Large intestine (tissue), 3 donors: Measurements from ENCODE around the gene GOSR1. TPM values are rescaled to one million over a fixed set of nuclear protein-coding genes. Genes with fewer than 3 reads are reported as not detected.
"Not testable (repeated sequence)": the region's sequence is repeated elsewhere in the genome, so short reads cannot be mapped to it uniquely, and the experiment has no call there.

Experiments used
- DNase-seq, 2 donors: peaks; one replicate each; pipeline versions ENCODE4 v3.0.0 to v3.0.0-alpha.2; 2013
- H3K27ac ChIP-seq: one replicate; pipeline ENCODE4 v1.5.1; 2013; ENCODE audit warnings: low read length
- H3K27me3 ChIP-seq: 2 replicates; pipeline ENCODE4 v1.6.1; 2013; ENCODE audit warnings: low read length; ENCODE audit not compliant: control insufficient read depth, insufficient read depth
- H3K36me3 ChIP-seq: 2 replicates; pipeline ENCODE4 v1.6.1; 2013; ENCODE audit warnings: low read length; ENCODE audit not compliant: control insufficient read depth, insufficient read depth
- H3K4me1 ChIP-seq: one replicate; pipeline ENCODE4 v1.6.1; 2013; ENCODE audit warnings: low read length; ENCODE audit not compliant: control insufficient read depth, insufficient read depth
- H3K4me3 ChIP-seq: one replicate; pipeline ENCODE4 v1.5.1; 2013; ENCODE audit warnings: low read length
- H3K9me3 ChIP-seq: one replicate; pipeline ENCODE4 v1.6.1; 2013; ENCODE audit warnings: mild to moderate bottlenecking, low read depth, low read length, moderate library complexity; ENCODE audit not compliant: control insufficient read depth
- WGBS: methylation state at CpG from one replicate; pipeline ENCODE4 v1.1.5; 2013; ENCODE audit warnings: low lambda C conversion rate; ENCODE audit not compliant: insufficient coverage; 5-methylcytosine and 5-hydroxymethylcytosine counted together
- polyA plus RNA-seq: library from polyadenylated mRNA; unstranded; fragments of 120-200 nt; gene quantifications from one replicate; pipeline ENCODE4 v1.2.1, GENCODE V29; 2013

Gene GOSR1
- polyA plus RNA-seq, 1 donor = 44.1 TPM

GRCh38 chr17:30575648-30576325 lies 98.6 kb downstream of the GOSR1 start:
- not testable (repeated sequence) for DNase-seq, H3K27me3 ChIP-seq, H3K9me3 ChIP-seq, H3K4me3 ChIP-seq, H3K36me3 ChIP-seq, H3K4me1 ChIP-seq, H3K27ac ChIP-seq
- no CpG with 5 or more reads among the region's 17 CpGs for WGBS

GRCh38 chr17:30576326-30576861 lies 99.2 kb downstream of the GOSR1 start:
- no peak for DNase-seq
- no peaks in the 10 kb centered on the region for H3K27me3 ChIP-seq
- no peaks in the 10 kb centered on the region for H3K4me1 ChIP-seq
- H3K36me3 ChIP-seq = no peaks in the 10 kb centered on the region
- no CpG with 5 or more reads among the region's 30 CpGs for WGBS
- H3K4me3 ChIP-seq = no peak overlapping the region
- H3K27ac ChIP-seq = no peak overlapping the region
- no peaks in the 10 kb centered on the region for H3K9me3 ChIP-seq

Other genes with a start within 250 kb of the GOSR1 start
- 30.1 TPM for gene SLC6A4, start 241.7 kb upstream of the GOSR1 start, polyA plus RNA-seq
- gene BLMH, start 185.5 kb upstream of the GOSR1 start, polyA plus RNA-seq = 50.1 TPM
- gene TMIGD1, start 143.4 kb upstream of the GOSR1 start, polyA plus RNA-seq = 43.9 TPM
- 51.7 TPM for gene CPD, start 98.5 kb upstream of the GOSR1 start, polyA plus RNA-seq